ENCODE results near the gene RBM15.

GRCh38 chr1:110384581-110385321, 45.6 kb downstream of the RBM15 start:
- no peak for TF ChIP-seq POLR2A (IDR thresholded peaks at IDR 0.05)
- no peak for TF ChIP-seq CTCF (IDR thresholded peaks at IDR 0.05 in 4 of 5, conservative IDR thresholded peaks at IDR 0.05 in 1 of 5)

Measured in gastrocnemius medialis (tissue), 4 donors.